Endothelial cell of umbilical vein (primary cell): ENCODE data around the gene CMTM4. TPM values are rescaled to one million over a fixed set of nuclear protein-coding genes. Genes with fewer than 3 reads are reported as not detected.
A peak's percentile ranks its signal among the peaks of the same experiment; 100 is the strongest.

Experiments used
- BruUV-seq: library from RNA; stranded (reverse); fragments of 400-500 nt; replicated peaks from 2 replicates; lab custom pipeline; 2021; lab: Mats Ljungman, UMichigan
- CTCF ChIA-PET: fragments of 300-600, 350-600 bp; sonication (Branson Sonifier 250); formaldehyde crosslinking; loops from one replicate; lab custom pipeline; 2021; ENCODE audit warnings: antibody characterized with exemption, inconsistent platforms; lab: Charles Lee
- POLR2A ChIA-PET: fragments of 300-600, 350-600 bp; sonication (Branson Sonifier 250); formaldehyde crosslinking; loops from one replicate; lab custom pipeline; 2021; ENCODE audit warnings: antibody characterized with exemption, inconsistent platforms; lab: Charles Lee
- DNase-seq: peaks from one replicate; pipeline ENCODE4 v3.0.0-alpha.2; 2011; ENCODE audit warnings: low read depth, low spot score
- FAIRE-seq: peaks from 2 replicates; lab custom pipeline; 2011; peaks lifted over from hg19 to GRCh38; lab: Jason Lieb, UNC
- H2AFZ ChIP-seq: 2 replicates; pipeline ENCODE4 v1.6.0; 2012; ENCODE audit warnings: low read depth, low read length, control low read depth, inconsistent platforms
- H3K27ac ChIP-seq: 2 replicates; pipeline ENCODE4 v1.5.1; 2011; ENCODE audit warnings: low read depth, mild to moderate bottlenecking, control low read depth, low read length, moderate library complexity; ENCODE audit not compliant: insufficient read depth
- H3K27me3 ChIP-seq, 2 experiments: 2 replicates each; pipeline versions ENCODE4 v1.6.0 to v1.6.1; 2011; ENCODE audit warnings: low read length in 2 of 2, mixed read lengths in 1 of 2; ENCODE audit not compliant: control insufficient read depth in 2 of 2, insufficient read depth in 2 of 2
- H3K36me3 ChIP-seq, 2 experiments: 2 replicates in 1 of 2; 3 replicates in 1 of 2; pipeline ENCODE4 v1.5.1; 2011; ENCODE audit warnings: low read length in 2 of 2, mild to moderate bottlenecking in 1 of 2, moderate library complexity in 1 of 2; ENCODE audit not compliant: control insufficient read depth in 2 of 2, insufficient read depth in 2 of 2; ENCODE audit errors: extremely low read depth in 1 of 2
- H3K4me1 ChIP-seq: 3 replicates; pipeline ENCODE4 v1.5.1; 2011; ENCODE audit warnings: mild to moderate bottlenecking, low read length; ENCODE audit not compliant: control insufficient read depth, insufficient read depth; ENCODE audit errors: extremely low read depth
- H3K4me2 ChIP-seq: 2 replicates; pipeline ENCODE4 v1.6.1; 2011; ENCODE audit warnings: low read length, control low read depth, mixed read lengths; ENCODE audit not compliant: insufficient read depth
- H3K4me3 ChIP-seq, 3 experiments: fragments of 200-600 bp in 1 of 3; sonication (generic), shearing (Covaris generic) in 1 of 3; replicated peaks in 1 of 3; 2 replicates each; pipeline ENCODE4 v1.5.1; 2011 to 2016; ENCODE audit warnings: control low read depth in 3 of 3, low read length in 3 of 3, mild to moderate bottlenecking in 2 of 3, inconsistent platforms in 1 of 3, low read depth in 1 of 3, moderate library complexity in 1 of 3; ENCODE audit not compliant: insufficient read depth in 1 of 3
- H3K79me2 ChIP-seq: 2 replicates; pipeline ENCODE4 v1.6.0; 2012; ENCODE audit warnings: low read length, inconsistent platforms; ENCODE audit not compliant: control insufficient read depth, insufficient read depth
- H3K9ac ChIP-seq: replicated peaks from 2 replicates; pipeline ENCODE3; 2011; ENCODE audit warnings: low read length, control low read depth; ENCODE audit not compliant: insufficient read depth; ENCODE audit errors: extremely low read depth
- H3K9me1 ChIP-seq: replicated peaks from 3 replicates; pipeline ENCODE4 v1.6.0; 2011; ENCODE audit warnings: mild to moderate bottlenecking, low read length; ENCODE audit not compliant: control insufficient read depth, insufficient read depth; ENCODE audit errors: extremely low read depth
- H3K9me3 ChIP-seq: replicated peaks from 2 replicates; pipeline ENCODE4 v1.5.1; 2012; ENCODE audit warnings: low read length, inconsistent platforms; ENCODE audit not compliant: control insufficient read depth, insufficient read depth
- H4K20me1 ChIP-seq: replicated peaks from 2 replicates; pipeline ENCODE3; 2011; ENCODE audit warnings: mild to moderate bottlenecking, low read length; ENCODE audit not compliant: control insufficient read depth, insufficient read depth; ENCODE audit errors: extremely low read depth
- EZH2 ChIP-seq: IDR thresholded peaks from 2 replicates; pipeline ENCODE4 v1.6.1; 2012; ENCODE audit warnings: borderline replicate concordance, low read depth, mild to moderate bottlenecking, moderate library complexity, low read length, inconsistent platforms; ENCODE audit not compliant: severe bottlenecking
- GATA2 ChIP-seq: IDR thresholded peaks from 2 replicates; pipeline ENCODE4 v1.7.0; 2011; ENCODE audit warnings: low read depth, mild to moderate bottlenecking, moderate library complexity, mixed read lengths, low read length; ENCODE audit not compliant: insufficient read length, insufficient read depth
- JUN ChIP-seq: IDR thresholded peaks from 2 replicates; pipeline ENCODE4 v1.6.1; 2011; ENCODE audit warnings: borderline replicate concordance, low read depth; ENCODE audit not compliant: insufficient read length, insufficient read depth
- MYC ChIP-seq: IDR thresholded peaks from one replicate; pipeline ENCODE4 v1.6.1; 2011; ENCODE audit warnings: mild to moderate bottlenecking, low read depth, low read length
- POLR2A ChIP-seq: IDR thresholded peaks from 2 replicates; pipeline ENCODE4 v1.6.1; 2012; ENCODE audit warnings: low read depth, mild to moderate bottlenecking, control low read depth, low read length
- POLR2AphosphoS5 ChIP-seq: IDR thresholded peaks from 2 replicates; pipeline ENCODE4 v1.6.1; 2012; ENCODE audit warnings: low read depth, mild to moderate bottlenecking, control low read depth, low read length, moderate library complexity; ENCODE audit not compliant: insufficient read depth
- dilution Hi-C: fragments of 300-500 bp; cut with MboI; formaldehyde crosslinking; loops from one replicate; pipeline ENCODE4 v1.15.0; 2019; ENCODE audit warnings: low sequenced_read_pairs; ENCODE audit not compliant: extremely low pct_ligation_motif_present
- intact Hi-C: fragments of 100-400 bp; cut with micrococcal nuclease; formaldehyde crosslinking; loops from one replicate; pipeline ENCODE4 v1.10.0; 2022
- polyA plus RNA-seq, 4 experiments: library from polyadenylated mRNA; depleted of rRNA in 3 of 4; stranded (reverse) in 3 of 4; unstranded in 1 of 4; fragments of >200 nt; gene quantifications; 2 replicates each; pipeline versions ENCODE4 v1.2.1 to v1.2.3, GENCODE V29; 2011 to 2012; ENCODE audit warnings: missing spikeins in 1 of 4
- total RNA-seq: library from RNA; stranded (reverse); gene quantifications from 2 replicates; pipeline ENCODE4 v1.2.3, GENCODE V29; 2021
- TF ChIP-seq, protein P1 (sequence below), 2 donors: IDR thresholded peaks; 1 replicate in 1 of 2; 2 replicates in 1 of 2; pipeline ENCODE4 v1.5.1; 2011; ENCODE audit warnings: low read length in 2 of 2, mild to moderate bottlenecking in 2 of 2, moderate library complexity in 2 of 2, control low read depth in 1 of 2, inconsistent platforms in 1 of 2, low read depth in 1 of 2; ENCODE audit not compliant: insufficient read depth in 1 of 2; ENCODE audit errors: extremely low read depth in 1 of 2
- TF ChIP-seq, protein P2 (sequence below): IDR thresholded peaks from 2 replicates; pipeline ENCODE4 v1.6.1; 2011; ENCODE audit not compliant: insufficient read depth, insufficient read length

CMTM4 gene
- total and polyA plus RNA-seq, 2 donors (not counting 3 experiments of a cell fraction or from before 2014, with no cell fraction given) = 9.0 to 10.7 TPM

DNA sequence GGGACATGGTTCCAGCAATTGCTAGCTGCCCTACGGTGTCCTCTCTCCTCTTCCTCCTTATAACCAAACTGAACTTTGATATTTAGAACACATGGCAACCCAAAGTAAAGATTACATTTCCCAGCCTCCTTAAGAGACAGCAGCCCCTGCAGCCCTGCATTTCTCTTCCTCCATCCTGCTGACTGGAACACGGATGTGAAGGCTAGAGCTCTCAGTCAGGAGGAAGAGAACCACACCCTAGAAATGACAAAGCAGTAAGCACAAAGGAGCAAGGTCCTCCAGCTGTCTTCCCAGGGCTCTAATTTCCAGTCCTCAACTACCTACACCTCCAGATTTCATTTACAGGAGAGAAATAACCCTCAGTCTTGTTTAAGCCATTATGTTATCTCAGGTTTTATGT lies 44.0 kb upstream of the CMTM4 start:
- H3K36me3 ChIP-seq = peaks cover 18 to 19% of the 10 kb centered on the region in 2 experiments
- FAIRE-seq (peak; percentile 65), DNase-seq (peak; percentile 38)
- BruUV-seq = no TSS peak
- H3K9me1 ChIP-seq = no peaks in the 10 kb centered on the region
- no peaks in the 10 kb centered on the region for H3K9me3 ChIP-seq
- ChIA-PET POLR2A (no interaction called here), CTCF (interaction anchor here (0.6 to 4.3 kb wide), 23 partner anchors 8 to 176 kb away, joined by 3 to 69 read pairs (median 5); partner anchors contain the start of genes DYNC1LI2 and NAE1)
- TF ChIP-seq POLR2A = peak; percentile 51
- TF ChIP-seq EZH2 = no peak
- no peak for TF ChIP-seq GATA2
- H3K27ac ChIP-seq = peak overlapping the region; percentile 97
- peaks cover 52% of the 10 kb centered on the region for H3K79me2 ChIP-seq
- intact Hi-C loops = loop anchor here (1.0 to 5.0 kb wide), 4 partner anchors 12 to 333 kb away; no protein-coding TSS in a partner anchor
- H3K9ac ChIP-seq = peak overlapping the region; percentile 91
- H3K4me2 ChIP-seq = peak overlapping the region; percentile 68
- no peaks in the 10 kb centered on the region for H4K20me1 ChIP-seq
- no peak overlapping the region for H3K4me3 ChIP-seq
- no peak overlapping the region for H2AFZ ChIP-seq
- H3K27me3 ChIP-seq = no peaks in the 10 kb centered on the region
- dilution Hi-C loops = no loop called here
- H3K4me1 ChIP-seq = peaks cover 34% of the 10 kb centered on the region

DNA sequence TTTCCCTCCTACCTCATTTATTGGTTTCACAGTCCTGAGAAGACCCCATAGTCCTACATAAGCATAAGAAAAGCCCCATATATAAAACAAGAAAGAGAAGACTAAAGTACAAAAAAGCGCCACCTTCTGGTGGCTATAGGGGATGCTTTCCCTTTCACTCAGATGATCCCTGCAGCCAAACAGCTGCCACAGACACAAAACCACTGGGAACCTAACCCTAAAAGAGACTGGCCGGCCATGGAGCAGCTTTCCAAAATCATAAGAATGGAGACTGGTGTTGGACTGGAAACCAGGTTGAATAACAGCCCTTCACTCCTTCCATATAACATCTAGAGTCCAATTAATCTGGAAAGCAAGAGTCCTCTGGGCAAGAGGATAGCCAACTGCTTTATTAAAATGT lies 43.5 kb upstream of the CMTM4 start:
- no peaks in the 10 kb centered on the region for H3K9me1 ChIP-seq
- no peaks in the 10 kb centered on the region for H4K20me1 ChIP-seq
- H3K27me3 ChIP-seq = no peaks in the 10 kb centered on the region
- no peak for FAIRE-seq
- CTCF ChIA-PET = interaction anchor here (0.6 to 4.3 kb wide), 19 partner anchors 9 to 132 kb away, joined by 3 to 69 read pairs (median 6); partner anchors contain the start of genes DYNC1LI2 and NAE1
- H3K4me2 ChIP-seq = peak overlapping the region; percentile 4
- peaks cover 16 to 18% of the 10 kb centered on the region in 2 experiments for H3K36me3 ChIP-seq
- peak; percentile 54 for DNase-seq
- intact Hi-C loops (loop anchor here (1.0 to 5.0 kb wide), 4 partner anchors 12 to 333 kb away; no protein-coding TSS in a partner anchor), dilution Hi-C loops (no loop called here)
- H3K9me3 ChIP-seq = no peaks in the 10 kb centered on the region
- H2AFZ ChIP-seq = no peak overlapping the region
- no TSS peak for BruUV-seq
- H3K4me3 ChIP-seq = no peak overlapping the region
- no peak for TF ChIP-seq JUN
- TF ChIP-seq GATA2 = no peak
- TF ChIP-seq MYC = no peak
- no peak for TF ChIP-seq POLR2A
- TF ChIP-seq, protein P1, sequence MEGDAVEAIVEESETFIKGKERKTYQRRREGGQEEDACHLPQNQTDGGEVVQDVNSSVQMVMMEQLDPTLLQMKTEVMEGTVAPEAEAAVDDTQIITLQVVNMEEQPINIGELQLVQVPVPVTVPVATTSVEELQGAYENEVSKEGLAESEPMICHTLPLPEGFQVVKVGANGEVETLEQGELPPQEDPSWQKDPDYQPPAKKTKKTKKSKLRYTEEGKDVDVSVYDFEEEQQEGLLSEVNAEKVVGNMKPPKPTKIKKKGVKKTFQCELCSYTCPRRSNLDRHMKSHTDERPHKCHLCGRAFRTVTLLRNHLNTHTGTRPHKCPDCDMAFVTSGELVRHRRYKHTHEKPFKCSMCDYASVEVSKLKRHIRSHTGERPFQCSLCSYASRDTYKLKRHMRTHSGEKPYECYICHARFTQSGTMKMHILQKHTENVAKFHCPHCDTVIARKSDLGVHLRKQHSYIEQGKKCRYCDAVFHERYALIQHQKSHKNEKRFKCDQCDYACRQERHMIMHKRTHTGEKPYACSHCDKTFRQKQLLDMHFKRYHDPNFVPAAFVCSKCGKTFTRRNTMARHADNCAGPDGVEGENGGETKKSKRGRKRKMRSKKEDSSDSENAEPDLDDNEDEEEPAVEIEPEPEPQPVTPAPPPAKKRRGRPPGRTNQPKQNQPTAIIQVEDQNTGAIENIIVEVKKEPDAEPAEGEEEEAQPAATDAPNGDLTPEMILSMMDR (IDR thresholded peaks at IDR 0.05; ENCODE audit: extremely low read depth in 1 of 2, insufficient read depth in 1 of 2, low read depth in 1 of 2, low read length in 2 of 2) = peak; percentile 58 to 60
- TF ChIP-seq, protein P2, sequence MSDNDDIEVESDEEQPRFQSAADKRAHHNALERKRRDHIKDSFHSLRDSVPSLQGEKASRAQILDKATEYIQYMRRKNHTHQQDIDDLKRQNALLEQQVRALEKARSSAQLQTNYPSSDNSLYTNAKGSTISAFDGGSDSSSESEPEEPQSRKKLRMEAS = no peak
- TF ChIP-seq POLR2AphosphoS5 = no peak
- TF ChIP-seq EZH2 = no peak
- no peak overlapping the region for H3K9ac ChIP-seq
- H3K4me1 ChIP-seq = peaks cover 34% of the 10 kb centered on the region
- POLR2A ChIA-PET = no interaction called here
- H3K79me2 ChIP-seq = peaks cover 48% of the 10 kb centered on the region
- H3K27ac ChIP-seq = peak overlapping the region; percentile 97
